GM21528 (cell line): ENCODE data around the gene RPS15A.
A peak's percentile ranks its signal among the peaks of the same experiment; 100 is the strongest.
"Not testable (repeated sequence)": the region's sequence is repeated elsewhere in the genome, so short reads cannot be mapped to it uniquely, and the experiment has no call there.

Experiments
- ATAC-seq: cut with Tn5 transposase; IDR thresholded peaks from one replicate; pipeline ENCODE4 v1.9.1; 2021; ENCODE audit warnings: mild to moderate bottlenecking, moderate library complexity; ENCODE audit not compliant: unreplicated experiment, low FRiP score

The RPS15A gene

DNA sequence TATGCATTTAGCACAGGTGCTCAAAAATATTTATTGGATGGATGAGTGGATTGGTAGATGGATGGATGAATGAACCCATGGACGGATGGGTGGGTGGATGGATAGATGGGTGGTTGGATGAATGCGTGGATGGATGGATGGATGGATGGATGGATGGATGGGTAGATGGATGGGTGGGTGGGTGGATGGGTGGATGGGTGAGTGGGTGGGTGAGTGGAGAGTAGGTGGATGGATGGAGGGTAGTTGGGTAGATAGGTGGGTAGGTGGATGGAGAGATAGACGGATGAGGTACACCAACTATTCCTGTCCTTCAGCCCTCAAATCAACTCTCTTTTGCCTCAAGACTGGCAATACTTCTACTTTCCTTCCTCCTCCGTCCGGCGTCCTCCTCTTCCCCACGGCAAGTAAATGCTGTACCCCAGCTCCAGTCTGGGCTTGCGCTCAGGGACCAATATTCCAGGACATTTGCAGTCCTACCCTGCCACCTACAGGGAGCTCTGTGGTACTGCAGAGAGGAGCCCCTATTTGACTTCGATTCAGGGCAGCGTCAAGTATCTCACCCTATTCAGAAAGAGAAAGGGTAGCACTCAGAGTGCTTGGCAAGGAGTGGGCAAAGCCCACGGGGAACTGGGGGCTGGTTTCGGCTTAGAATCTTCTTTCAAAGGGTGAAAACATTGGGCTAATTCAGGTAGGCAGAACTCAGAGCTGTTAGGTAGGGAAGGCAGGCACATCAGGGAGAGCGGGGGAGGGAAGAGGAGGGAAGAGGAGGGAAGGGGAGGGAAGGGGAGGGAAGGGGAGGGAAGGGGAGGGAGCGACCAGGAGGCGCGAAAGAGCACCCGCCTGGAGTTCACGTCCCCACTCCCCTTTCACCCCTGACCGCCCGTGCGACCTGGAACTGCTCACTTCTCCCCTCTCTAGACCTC, 30.3 kb downstream of the RPS15A start:
- ATAC-seq, result peak; percentile 58

DNA sequence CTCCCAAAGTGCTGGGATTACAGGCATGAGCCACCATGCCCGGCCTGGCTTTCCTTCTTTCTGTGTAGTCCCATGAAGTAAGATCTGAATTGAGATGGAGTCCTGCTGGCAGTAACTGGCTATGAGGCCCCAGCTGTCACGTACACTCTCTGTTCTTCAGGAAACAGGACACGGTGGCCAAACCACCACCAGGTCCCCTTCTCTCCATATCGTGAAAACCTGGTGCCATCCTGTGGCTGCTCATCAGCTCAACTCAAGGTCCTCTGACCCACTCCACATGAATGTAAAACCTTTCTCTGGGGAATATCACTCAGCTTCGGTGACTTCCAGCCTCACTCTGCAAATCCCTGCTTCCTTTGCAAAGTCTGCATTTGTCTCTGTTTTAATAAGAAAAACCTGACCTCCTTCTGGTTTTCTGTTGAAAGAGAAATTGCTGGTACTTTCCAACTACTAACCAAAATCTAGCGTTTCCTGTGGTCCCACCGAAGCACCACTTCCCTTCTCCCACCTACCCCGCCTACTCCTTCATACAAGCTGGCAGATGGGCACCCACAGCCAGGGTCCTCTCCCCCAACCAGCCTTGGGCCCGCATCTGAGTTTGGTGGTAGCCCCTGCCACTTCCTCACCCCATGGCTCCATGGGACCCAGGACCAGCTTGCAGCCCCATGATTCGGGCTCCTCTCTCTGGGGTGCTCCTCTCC, 32.0 kb downstream of the RPS15A start:
- peak; percentile 40 for ATAC-seq

DNA sequence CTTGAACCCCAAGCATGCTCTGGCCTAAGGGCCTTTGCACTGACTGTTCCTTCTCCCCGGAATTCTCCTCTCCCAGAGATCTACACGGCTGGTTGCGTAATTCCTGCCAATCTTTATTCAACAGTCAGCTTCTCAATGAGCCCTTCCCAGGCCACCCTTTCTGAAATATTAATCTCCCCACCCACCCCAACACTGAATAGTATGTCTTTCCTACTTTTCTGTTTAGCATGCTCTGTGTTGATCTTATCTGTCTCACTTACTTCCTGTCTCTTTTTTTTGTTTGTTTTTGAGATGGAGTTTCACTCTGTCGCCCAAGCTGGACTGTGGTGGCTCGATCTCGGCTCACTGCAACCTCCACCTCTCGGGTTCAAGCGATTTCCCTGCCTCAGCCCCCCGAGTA, 33.5 kb downstream of the RPS15A start:
- not testable (repeated sequence) for ATAC-seq

DNA sequence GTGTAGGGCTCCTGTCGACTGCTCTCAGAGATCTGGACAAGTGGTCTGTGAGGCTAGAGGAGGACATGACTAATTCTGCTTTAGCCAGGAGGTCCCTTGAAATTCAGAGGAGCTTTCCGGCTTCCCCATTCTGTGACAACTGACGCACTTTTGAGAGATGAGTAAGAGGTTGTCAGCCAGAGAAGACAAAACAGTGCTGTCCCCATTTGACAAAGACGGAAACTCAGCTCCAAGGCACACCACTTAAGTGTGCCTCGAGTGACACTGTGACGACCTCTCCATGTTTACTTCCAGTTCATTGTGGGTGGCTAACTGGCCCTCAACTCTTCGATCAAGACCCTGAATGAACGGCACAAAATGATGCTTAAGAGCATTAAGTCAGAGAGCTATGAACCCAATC, 47.3 kb downstream of the RPS15A start:
- not testable (repeated sequence) for ATAC-seq

DNA sequence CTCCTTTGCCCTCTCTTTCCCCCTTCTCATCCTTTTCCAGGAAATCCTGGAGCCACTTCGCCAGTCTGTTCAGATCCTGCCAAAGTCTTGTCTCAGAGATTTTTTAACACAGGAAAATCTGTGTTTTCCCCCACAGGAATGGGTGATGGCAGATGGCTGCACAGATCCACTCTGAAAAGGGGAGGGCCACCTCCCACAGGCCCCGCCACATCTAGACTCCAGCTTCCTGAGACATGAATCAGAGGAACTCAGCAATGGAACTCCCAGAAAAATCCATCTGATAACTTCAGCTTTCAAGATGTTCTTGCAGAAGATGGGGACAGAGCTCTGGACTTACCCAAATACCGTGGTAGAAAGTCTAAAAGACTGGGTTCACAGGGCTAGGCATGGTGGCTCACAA, 50.1 kb downstream of the RPS15A start:
- not testable (repeated sequence) for ATAC-seq

DNA sequence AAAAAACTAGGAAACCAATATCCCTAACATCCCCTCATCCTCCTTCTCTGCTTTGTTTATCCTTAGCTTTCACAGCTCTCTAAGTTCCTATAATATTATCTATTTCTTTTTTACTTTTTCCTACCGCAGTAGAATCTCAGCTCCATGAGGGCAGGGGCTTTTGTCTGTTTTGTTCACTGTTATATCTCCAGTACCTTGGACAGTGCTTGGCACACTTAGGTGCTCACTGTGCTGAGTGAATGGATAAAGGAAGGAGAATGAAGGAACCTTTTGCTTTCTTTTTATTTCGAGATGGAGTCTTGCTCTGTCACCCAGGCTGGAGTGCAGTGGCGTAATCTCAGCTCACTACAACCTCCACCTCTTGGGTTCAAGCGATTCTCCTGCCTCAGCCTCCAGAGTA, 51.4 kb downstream of the RPS15A start:
- not testable (repeated sequence) for ATAC-seq

DNA sequence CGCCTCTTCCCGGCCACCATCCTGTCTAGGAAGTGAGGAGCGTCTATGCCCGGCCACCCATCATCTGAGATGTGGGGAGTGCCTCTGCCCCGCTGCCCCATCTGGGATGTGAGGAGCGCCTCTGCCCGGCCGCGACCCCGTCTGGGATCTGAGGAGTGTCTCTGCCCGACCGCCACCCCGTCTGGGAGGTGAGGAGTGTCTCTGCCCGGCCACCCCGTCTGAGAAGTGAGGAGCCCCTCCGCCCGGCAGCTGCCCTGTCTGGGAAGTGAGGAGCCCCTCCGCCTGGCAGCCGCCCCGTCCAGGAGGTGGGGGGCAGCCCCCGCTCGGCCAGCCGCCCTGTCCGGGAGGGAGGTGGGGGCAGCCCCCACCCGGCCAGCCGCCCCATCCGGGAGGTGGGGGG, 55.9 kb downstream of the RPS15A start:
- not testable (repeated sequence) for ATAC-seq
